Small intestine (tissue), 7 donors: Measurements from ENCODE around the gene DOK1. TPM values are rescaled to one million over a fixed set of nuclear protein-coding genes. Genes with fewer than 3 reads are reported as not detected.

Experiments used
- DNase-seq, 2 donors: peaks; one replicate each; pipeline versions ENCODE4 v3.0.0 to v3.0.0-alpha.2; 2013
- FAIRE-seq: peaks from 2 replicates; lab custom pipeline; 2012; peaks lifted over from hg19 to GRCh38; lab: Jason Lieb, UNC
- H3K27ac ChIP-seq, 3 donors: one replicate each; pipeline ENCODE4 v1.5.1; 2013; ENCODE audit warnings: low read length in 2 of 3, mild to moderate bottlenecking in 2 of 3, control low read depth in 1 of 3, inconsistent platforms in 1 of 3, low read depth in 1 of 3, moderate library complexity in 1 of 3
- H3K27me3 ChIP-seq, 3 donors: one replicate each; pipeline ENCODE4 v1.6.1; 2013; ENCODE audit warnings: low read length in 3 of 3, inconsistent platforms in 1 of 3; ENCODE audit not compliant: control insufficient read depth in 3 of 3, insufficient read depth in 3 of 3
- H3K36me3 ChIP-seq, 3 donors: one replicate each; pipeline ENCODE4 v1.6.1; 2013; ENCODE audit warnings: low read length in 3 of 3, inconsistent platforms in 1 of 3, low read depth in 1 of 3, mild to moderate bottlenecking in 1 of 3, moderate library complexity in 1 of 3; ENCODE audit not compliant: control insufficient read depth in 3 of 3, insufficient read depth in 2 of 3
- H3K4me1 ChIP-seq, 3 donors: one replicate each; pipeline ENCODE4 v1.6.1; 2013; ENCODE audit warnings: low read length in 2 of 3, inconsistent platforms in 1 of 3, low read depth in 1 of 3, mild to moderate bottlenecking in 1 of 3, moderate library complexity in 1 of 3; ENCODE audit not compliant: control insufficient read depth in 3 of 3, insufficient read depth in 2 of 3
- H3K4me3 ChIP-seq, 3 donors: one replicate each; pipeline ENCODE4 v1.5.1; 2013; ENCODE audit warnings: low read length in 3 of 3, control low read depth in 1 of 3, inconsistent platforms in 1 of 3, low read depth in 1 of 3, mild to moderate bottlenecking in 1 of 3, moderate library complexity in 1 of 3
- H3K9me3 ChIP-seq, 2 donors: one replicate each; pipeline ENCODE4 v1.6.1; 2013; ENCODE audit warnings: low read depth in 1 of 2, low read length in 1 of 2; ENCODE audit not compliant: control insufficient read depth in 2 of 2, insufficient read depth in 1 of 2
- WGBS, 3 donors: extraction: QIAGEN DNeasy Blood & Tissue Kit; methylation state at CpG; one replicate each; pipeline ENCODE4 v1.1.7; 2013; 5-methylcytosine and 5-hydroxymethylcytosine counted together
- polyA plus RNA-seq, 4 donors: library from polyadenylated mRNA; stranded (reverse) in 3 of 4; unstranded in 1 of 4; fragments of 200-250 nt in 3 of 4; fragments of 120-200 nt in 1 of 4; gene quantifications; one replicate each; pipeline versions ENCODE4 v1.2.1 to v1.2.3, GENCODE V29; 2013
- donor health status: healthy with polysubstance abuse.
- donor health status: control.
- donor health status: control.
- donor health status: Bipolar disorder and iron deficiency.
- donor health status: healthy.

DOK1 gene
- polyA plus RNA-seq, 4 donors: 5.5 to 17.7 (median 12.5) TPM

GRCh38 chr2:74536166-74536950, 18.2 kb upstream of the DOK1 start:
- no peak for DNase-seq
- Histone ChIP-seq H3K4me3 (no peak overlapping the region), H3K27me3 (peaks cover 0 to 38% (median 0%) of the 10 kb centered on the region in 3 donors), H3K27ac (no peak overlapping the region), H3K9me3 (no peaks in the 10 kb centered on the region), H3K4me1 (no peaks in the 10 kb centered on the region), H3K36me3 (peaks cover 0 to 15% (median 0%) of the 10 kb centered on the region in 3 donors)
- FAIRE-seq: no peak
- 78 to 87% (median 79%) methylated on average over 23 of the region's 23 CpGs for WGBS, 3 donors

- H3K36me3 ChIP-seq: peaks cover 0 to 15% (median 0%) of the 10 kb centered on the region in 3 donors
- peaks cover 0 to 38% (median 0%) of the 10 kb centered on the region in 3 donors for H3K27me3 ChIP-seq
- H3K9me3 ChIP-seq: no peaks in the 10 kb centered on the region
- FAIRE-seq (no peak), DNase-seq (no peak)
- H3K4me1 ChIP-seq: no peaks in the 10 kb centered on the region
- H3K4me3 ChIP-seq: no peak overlapping the region
- no peak overlapping the region for H3K27ac ChIP-seq
- 70 to 75% (median 72%) methylated on average over 4 of the region's 4 CpGs for WGBS, 3 donors
Measured at GRCh38 chr2:74537140-74537539, 17.4 kb upstream of the DOK1 start.

- peaks cover 0 to 38% (median 0%) of the 10 kb centered on the region in 3 donors for H3K27me3 ChIP-seq
- DNase-seq: no peak
- 57 to 80% (median 67%) methylated on average over 7 of the region's 7 CpGs for WGBS, 3 donors
- no peaks in the 10 kb centered on the region for H3K4me1 ChIP-seq
- no peak overlapping the region for H3K27ac ChIP-seq
- no peak for FAIRE-seq
- no peak overlapping the region for H3K4me3 ChIP-seq
- peaks cover 0 to 1% (median 0%) of the 10 kb centered on the region in 3 donors for H3K36me3 ChIP-seq
- H3K9me3 ChIP-seq: no peaks in the 10 kb centered on the region
Measured at GRCh38 chr2:74538881-74539339, 15.6 kb upstream of the DOK1 start.

GRCh38 chr2:74540291-74540690, 14.2 kb upstream of the DOK1 start:
- WGBS, 3 donors: 71 to 89% (median 83%) methylated on average over 5 of the region's 5 CpGs
- FAIRE-seq (no peak), DNase-seq (no peak)
- no peak overlapping the region for H3K4me3 ChIP-seq
- peaks cover 0 to 38% (median 0%) of the 10 kb centered on the region in 3 donors for H3K27me3 ChIP-seq
- H3K36me3 ChIP-seq: no peaks in the 10 kb centered on the region
- H3K9me3 ChIP-seq: no peaks in the 10 kb centered on the region
- H3K27ac ChIP-seq: no peak overlapping the region
- H3K4me1 ChIP-seq: no peaks in the 10 kb centered on the region

GRCh38 chr2:74542978-74543377, 11.5 kb upstream of the DOK1 start:
- Histone ChIP-seq H3K4me3 (no peak overlapping the region), H3K4me1 (no peaks in the 10 kb centered on the region), H3K36me3 (no peaks in the 10 kb centered on the region), H3K27ac (no peak overlapping the region), H3K27me3 (peaks cover 0 to 23% (median 0%) of the 10 kb centered on the region in 3 donors), H3K9me3 (no peaks in the 10 kb centered on the region)
- DNase-seq (no peak), FAIRE-seq (no peak)
- WGBS, 3 donors: 80 to 100% (median 86%) methylated on average over 1 of the region's 1 CpG

- H3K4me1 ChIP-seq: peaks cover 0 to 11% (median 0%) of the 10 kb centered on the region in 3 donors
- no peaks in the 10 kb centered on the region for H3K36me3 ChIP-seq
- H3K27ac ChIP-seq: no peak overlapping the region
- no peaks in the 10 kb centered on the region for H3K9me3 ChIP-seq
- DNase-seq (peak in 1 of 2 donors; percentile 34), FAIRE-seq (no peak)
- peaks cover 0 to 21% (median 0%) of the 10 kb centered on the region in 3 donors for H3K27me3 ChIP-seq
- WGBS, 3 donors: 44 to 76% (median 63%) methylated on average over 3 of the region's 3 CpGs
- no peak overlapping the region for H3K4me3 ChIP-seq
Measured at GRCh38 chr2:74544634-74545033, 9.9 kb upstream of the DOK1 start.

GRCh38 chr2:74546004-74546403, 8.5 kb upstream of the DOK1 start:
- no peak for DNase-seq
- H3K4me3 ChIP-seq: no peak overlapping the region
- 73 to 84% (median 73%) methylated on average over 3 of the region's 3 CpGs for WGBS, 3 donors
- peaks cover 0 to 11% (median 3%) of the 10 kb centered on the region in 3 donors for H3K4me1 ChIP-seq
- FAIRE-seq: no peak
- H3K9me3 ChIP-seq: no peaks in the 10 kb centered on the region
- no peak overlapping the region for H3K27ac ChIP-seq
- peaks cover 0 to 30% (median 3%) of the 10 kb centered on the region in 3 donors for H3K27me3 ChIP-seq
- H3K36me3 ChIP-seq: no peaks in the 10 kb centered on the region

GRCh38 chr2:74548285-74548899, 6.1 kb upstream of the DOK1 start:
- Histone ChIP-seq H3K36me3 (no peaks in the 10 kb centered on the region), H3K4me1 (peaks cover 0 to 17% (median 3%) of the 10 kb centered on the region in 3 donors), H3K9me3 (no peaks in the 10 kb centered on the region), H3K27ac (peak overlapping the region in 1 of 3 donors; percentile 14), H3K4me3 (peak overlapping the region; percentile 19 to 42 (median 39)), H3K27me3 (peaks cover 0 to 51% (median 3%) of the 10 kb centered on the region in 3 donors)
- no peak for DNase-seq
- 15 to 18% (median 15%) methylated on average over 25 to 26 of the region's 26 CpGs for whole genome bisulfite sequencing, 3 donors
- no peak for FAIRE-seq
